WI38 (cell line): Measurements from ENCODE around the gene ESRP2.

Experiments used
- H3K4me3 ChIP-seq: 2 replicates; pipeline ENCODE4 v1.5.1; 2011; ENCODE audit warnings: low read depth, mild to moderate bottlenecking, control low read depth, low read length
- TF ChIP-seq, protein P1 (sequence below): IDR thresholded peaks from 2 replicates; pipeline ENCODE4 v1.5.1; 2012; ENCODE audit warnings: low read depth, mild to moderate bottlenecking, control low read depth, low read length

The ESRP2 gene

GRCh38 chr16:68235887-68236136, at the start of gene ESRP2:
Gene ESRP2 (minus strand): TSS chr16:68236127. CDS start chr16:68236045, 82 bp downstream.
- TF ChIP-seq, protein P1, sequence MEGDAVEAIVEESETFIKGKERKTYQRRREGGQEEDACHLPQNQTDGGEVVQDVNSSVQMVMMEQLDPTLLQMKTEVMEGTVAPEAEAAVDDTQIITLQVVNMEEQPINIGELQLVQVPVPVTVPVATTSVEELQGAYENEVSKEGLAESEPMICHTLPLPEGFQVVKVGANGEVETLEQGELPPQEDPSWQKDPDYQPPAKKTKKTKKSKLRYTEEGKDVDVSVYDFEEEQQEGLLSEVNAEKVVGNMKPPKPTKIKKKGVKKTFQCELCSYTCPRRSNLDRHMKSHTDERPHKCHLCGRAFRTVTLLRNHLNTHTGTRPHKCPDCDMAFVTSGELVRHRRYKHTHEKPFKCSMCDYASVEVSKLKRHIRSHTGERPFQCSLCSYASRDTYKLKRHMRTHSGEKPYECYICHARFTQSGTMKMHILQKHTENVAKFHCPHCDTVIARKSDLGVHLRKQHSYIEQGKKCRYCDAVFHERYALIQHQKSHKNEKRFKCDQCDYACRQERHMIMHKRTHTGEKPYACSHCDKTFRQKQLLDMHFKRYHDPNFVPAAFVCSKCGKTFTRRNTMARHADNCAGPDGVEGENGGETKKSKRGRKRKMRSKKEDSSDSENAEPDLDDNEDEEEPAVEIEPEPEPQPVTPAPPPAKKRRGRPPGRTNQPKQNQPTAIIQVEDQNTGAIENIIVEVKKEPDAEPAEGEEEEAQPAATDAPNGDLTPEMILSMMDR: no peak
- peak within 1 kb of the TSS; percentile 60 for H3K4me3 ChIP-seq

DNA sequence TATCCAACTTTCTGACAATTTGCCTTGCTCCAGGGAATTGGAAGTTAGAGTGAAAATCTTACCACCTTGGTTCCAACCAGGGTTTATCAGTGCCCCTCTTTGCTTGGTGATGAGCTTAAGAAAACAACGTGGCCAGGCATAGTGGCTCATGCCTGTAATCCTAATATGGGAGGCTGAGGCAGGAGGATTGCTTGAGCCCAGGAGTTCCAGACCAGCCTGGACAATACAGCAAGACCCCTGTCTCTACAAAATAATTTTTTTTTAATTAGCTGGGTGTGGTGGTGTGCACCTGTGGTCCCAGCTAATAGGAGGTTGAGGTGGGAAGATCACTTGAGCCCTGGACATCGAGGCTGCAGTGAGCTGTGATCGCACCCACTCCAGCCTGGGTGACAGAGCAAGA, 49.8 kb upstream of the ESRP2 start:
- H3K4me3 ChIP-seq: no peak overlapping the region
- TF ChIP-seq, protein P1: no peak

DNA sequence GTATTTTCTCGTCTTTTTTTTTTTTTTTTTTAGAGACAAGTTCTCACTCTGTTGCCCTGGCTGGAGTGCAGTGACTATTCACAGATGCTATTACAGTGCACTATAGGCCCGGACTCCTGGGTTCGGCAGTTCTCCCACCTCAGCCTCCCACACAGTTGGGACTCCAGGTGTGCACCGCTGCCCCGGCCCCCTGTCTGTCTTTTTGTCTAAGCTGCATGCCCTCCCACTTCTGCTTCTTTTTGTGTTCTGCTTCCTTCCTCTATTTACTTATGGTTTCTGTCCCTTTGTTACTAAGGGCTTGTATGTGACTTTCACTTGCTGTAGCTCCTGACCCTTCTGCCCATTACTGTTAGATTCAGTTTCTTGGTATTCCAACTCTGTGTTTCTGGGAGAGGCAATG, 48.9 kb upstream of the ESRP2 start:
- TF ChIP-seq, protein P1: no peak
- H3K4me3 ChIP-seq: no peak overlapping the region

- TF ChIP-seq, protein P1: no peak
- H3K4me3 ChIP-seq: no peak overlapping the region
Measured at GRCh38 chr16:68283801-68284598, 48.1 kb upstream of the ESRP2 start.

DNA sequence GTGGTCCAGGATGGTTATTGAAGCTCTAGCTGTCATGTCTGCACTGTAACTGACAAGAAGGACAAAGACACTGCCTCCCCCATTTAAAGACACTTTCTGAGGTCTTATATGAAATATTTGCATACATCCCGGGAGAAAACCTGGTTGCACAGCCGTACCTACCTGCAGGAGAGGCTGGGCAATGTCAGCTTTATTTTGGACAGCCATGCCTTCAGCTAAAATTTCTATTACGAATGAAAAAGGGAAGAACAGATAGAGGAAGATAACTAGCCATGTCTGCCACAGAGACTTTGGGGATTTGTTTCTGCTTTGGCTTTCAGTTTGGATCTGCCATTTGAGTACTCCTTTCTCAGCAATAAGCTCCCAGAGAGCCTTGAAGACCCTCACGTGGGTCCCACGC, 47.4 kb upstream of the ESRP2 start:
- TF ChIP-seq, protein P1: no peak
- no peak overlapping the region for H3K4me3 ChIP-seq

DNA sequence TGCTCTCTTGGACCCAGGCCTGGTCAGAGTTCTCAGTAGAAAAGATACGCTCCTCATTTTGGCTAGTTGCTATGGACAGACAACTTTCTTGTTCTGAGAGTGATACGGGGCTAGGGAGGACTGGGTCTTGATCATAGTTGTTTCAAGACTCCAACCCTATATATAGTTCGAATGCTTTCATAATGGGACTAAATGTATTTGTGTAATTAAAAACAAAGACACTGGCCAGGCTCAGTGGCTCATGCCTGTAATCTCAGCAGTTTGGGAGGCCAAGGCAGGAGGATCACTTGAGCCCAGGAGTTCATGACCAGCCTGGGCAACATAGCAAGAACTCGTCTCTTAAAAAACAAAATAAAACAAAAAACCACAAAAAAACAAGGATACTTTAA, 46.1 kb upstream of the ESRP2 start:
- TF ChIP-seq, protein P1: no peak
- H3K4me3 ChIP-seq: no peak overlapping the region

GRCh38 chr16:68281368-68282063, 45.6 kb upstream of the ESRP2 start:
- H3K4me3 ChIP-seq: no peak overlapping the region
- TF ChIP-seq, protein P1: no peak
